Fibroblast of skin of right quadriceps (primary cell): ENCODE data around the gene RNU5B-1.
A peak's percentile ranks its signal among the peaks of the same experiment; 100 is the strongest.

Experiments
- DNase-seq: peaks from one replicate; pipeline ENCODE4 v3.0.0-alpha.2; 2013

RNU5B-1 gene

GRCh38 chr15:65304381-65305149 lies at the start of gene RNU5B-1:
Gene RNU5B-1, plus strand, starts transcription at chr15:65304677.
- DNase-seq: peak; percentile 99

DNA sequence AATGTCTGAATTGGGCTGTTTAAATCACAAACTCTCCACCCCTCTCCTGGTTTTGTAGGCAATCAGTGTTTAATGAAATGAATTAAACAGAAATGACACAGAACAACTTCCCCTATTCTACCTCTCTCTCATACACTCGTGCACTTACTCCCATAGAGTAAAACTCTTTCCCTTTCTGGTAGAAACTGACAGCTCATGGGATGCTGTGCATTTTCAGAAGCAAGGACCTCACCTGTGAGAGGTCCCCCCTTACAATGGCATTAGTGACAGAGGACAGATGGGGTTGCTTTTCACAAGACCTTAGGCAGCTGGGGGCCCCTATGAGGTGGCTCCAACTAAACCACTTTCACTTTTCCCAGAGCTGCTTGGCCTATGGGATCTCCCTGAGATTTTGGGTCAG lies 49.7 kb upstream of the RNU5B-1 start:
- no peak for DNase-seq

GRCh38 chr15:65255486-65256140 lies 48.9 kb upstream of the RNU5B-1 start:
- DNase-seq: no peak

GRCh38 chr15:65258375-65259262 lies 45.9 kb upstream of the RNU5B-1 start:
- DNase-seq: peak; percentile 47

- DNase-seq: no peak
These were observed 45.1 kb upstream of the RNU5B-1 start for GRCh38 chr15:65259367-65259797.

DNA sequence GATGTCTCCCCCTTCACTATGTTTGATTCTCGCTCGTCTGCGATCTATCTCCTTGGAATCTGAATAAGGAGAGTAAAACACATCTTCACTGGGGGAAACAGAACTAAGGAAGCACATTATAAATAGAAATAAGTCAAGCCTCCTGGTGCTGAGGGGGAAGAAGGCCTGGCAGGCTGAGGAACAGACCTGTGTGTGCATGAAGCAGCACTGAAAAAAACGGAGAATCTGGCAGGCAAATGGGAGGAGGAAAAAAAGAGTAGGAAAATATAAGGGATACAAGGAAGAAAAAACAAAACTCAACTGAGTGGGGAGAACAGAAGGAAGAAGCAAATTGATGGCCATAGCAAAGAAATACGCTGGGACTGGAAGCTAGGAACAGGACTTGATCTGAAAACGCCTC lies 43.5 kb upstream of the RNU5B-1 start:
- no peak for DNase-seq

GRCh38 chr15:65263313-65263712 lies 41.2 kb upstream of the RNU5B-1 start:
- DNase-seq: no peak

- DNase-seq: no peak
These were observed 39.5 kb upstream of the RNU5B-1 start for GRCh38 chr15:65264863-65265430.

DNA sequence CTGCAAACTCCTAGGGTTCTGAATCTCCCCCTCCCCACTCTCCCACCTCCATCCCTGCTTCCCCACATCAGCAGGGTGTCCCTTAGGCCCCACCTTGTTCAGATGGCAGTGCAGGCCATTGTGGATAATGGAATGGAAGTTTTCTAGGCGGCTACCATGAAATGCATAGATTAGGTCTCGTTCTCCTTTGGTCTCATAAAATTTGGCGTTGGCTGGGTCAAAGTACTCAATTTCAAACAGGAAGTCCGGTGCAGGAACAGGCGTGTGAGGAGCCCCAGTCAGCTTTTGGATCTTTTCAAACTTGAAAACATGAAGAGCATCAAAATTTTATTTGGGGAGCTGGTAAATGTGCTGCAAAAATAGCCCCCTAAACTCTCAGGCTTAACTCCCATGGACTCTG lies 38.0 kb upstream of the RNU5B-1 start:
- DNase-seq: no peak

GRCh38 chr15:65268411-65268810 lies 36.1 kb upstream of the RNU5B-1 start:
- no peak for DNase-seq

GRCh38 chr15:65270811-65271545 lies 33.5 kb upstream of the RNU5B-1 start:
- DNase-seq: peak; percentile 69

- no peak for DNase-seq
These were observed 29.3 kb upstream of the RNU5B-1 start for GRCh38 chr15:65275104-65275727.

GRCh38 chr15:65275728-65276126 lies 28.8 kb upstream of the RNU5B-1 start:
- DNase-seq: peak; percentile 29

DNA sequence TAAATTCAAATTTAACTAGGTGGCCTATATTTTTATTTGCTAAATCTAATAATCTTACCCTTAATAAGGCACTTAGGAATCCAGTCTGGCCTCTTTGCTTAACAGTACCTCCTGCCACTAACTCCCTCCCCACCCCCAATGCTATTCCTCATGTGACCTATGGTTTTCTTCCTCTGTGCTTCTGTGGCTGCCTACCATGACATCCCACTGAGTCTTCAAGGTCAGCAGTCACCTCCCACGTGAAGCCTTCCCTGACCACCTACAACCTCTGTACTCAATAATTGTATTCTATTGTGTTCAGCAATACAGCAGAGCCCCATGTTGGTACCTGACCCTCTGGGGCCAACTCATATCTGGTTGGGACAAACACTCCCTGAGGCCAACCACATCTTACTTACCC lies 27.5 kb upstream of the RNU5B-1 start:
- no peak for DNase-seq

DNA sequence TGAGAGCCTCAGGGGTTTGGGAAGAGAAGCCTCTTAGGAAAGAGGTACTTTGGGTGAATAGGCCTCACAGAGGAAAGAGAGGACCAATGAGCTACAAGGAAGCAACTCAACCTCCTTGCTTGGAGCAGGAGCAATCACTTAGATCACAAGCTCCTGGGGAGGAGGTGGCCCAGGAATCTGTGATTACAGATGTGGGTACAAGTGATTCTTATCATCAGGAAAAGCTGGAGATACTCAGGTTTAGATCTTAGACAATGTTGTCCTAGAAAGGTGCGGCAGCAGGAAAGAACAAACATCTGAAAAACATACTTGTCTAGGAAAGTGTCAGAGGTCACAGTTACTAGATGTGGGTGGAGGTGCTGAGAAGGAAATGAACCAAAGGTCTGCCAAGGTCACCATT lies 26.0 kb upstream of the RNU5B-1 start:
- no peak for DNase-seq

GRCh38 chr15:65285291-65286068 lies 19.0 kb upstream of the RNU5B-1 start:
- peak; percentile 58 for DNase-seq

DNA sequence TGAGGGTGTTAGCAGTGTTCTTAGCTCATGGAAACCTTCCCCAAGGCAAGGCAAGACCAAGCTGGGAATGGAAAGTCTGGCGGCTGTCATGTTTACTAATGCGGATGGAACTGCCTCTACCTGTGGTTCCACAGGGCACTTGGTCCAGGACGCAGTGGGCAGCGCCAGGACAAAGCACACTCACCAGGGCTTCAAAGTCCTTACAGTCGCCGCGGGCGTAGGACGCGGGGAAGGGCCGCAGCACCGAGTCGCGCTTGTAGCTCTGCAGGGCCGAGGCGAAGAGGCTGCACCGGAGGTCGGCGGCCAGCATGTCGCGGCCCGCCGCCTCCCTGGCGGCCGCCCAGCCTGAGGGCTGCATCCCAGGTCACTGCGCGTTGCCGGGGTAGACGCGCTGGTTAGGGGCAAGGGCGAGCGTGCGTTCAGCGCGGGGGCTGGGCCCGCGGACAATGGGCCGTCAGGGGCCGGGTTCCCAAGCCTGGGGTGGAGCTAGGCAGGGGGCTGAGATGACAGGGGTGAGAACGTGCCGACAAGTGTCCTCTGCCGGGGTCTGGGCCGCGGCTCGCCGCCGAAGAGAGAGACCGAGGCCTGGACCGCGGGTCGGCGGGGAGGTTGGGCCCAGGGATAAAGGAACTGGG lies 18.3 kb upstream of the RNU5B-1 start:
- DNase-seq: no peak

DNA sequence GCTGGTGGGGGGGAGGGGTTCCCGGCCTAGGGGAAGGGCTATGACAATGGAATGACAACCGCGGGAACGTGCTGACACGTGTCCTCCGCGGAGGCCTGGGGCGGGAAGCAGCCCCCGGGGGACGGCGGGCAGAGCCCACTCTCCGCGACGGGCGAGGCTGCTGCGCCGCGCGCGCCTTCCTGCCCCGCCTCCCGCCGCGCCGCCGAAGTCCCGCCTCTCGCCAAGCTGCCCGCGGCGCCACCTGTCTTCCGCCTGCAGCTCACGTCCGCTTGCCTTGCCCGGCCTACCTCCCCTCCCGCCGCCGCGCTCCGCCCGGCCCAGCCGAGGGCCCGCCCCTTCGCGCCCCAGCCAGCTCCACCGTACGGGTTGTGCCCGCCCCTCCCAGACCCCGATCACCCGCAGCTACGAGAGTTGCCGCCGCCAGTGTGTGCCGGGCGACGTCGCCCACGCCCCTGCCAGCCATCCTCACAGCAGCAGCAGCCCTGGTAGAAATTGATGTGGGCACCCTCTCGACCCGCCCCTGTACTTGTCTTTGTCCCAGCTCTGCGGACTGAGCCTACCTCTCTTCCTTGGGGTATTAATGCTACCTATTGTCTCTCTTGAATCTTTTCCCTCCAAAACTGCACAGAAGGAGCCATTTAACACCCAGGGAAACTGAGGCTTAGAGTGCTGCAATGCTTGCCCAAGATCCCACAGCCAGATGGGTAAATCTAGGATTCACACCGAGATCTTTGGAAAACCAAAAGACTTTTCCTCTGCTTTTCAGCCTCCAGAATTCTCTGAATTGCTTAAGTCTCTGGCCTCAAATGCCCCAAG lies 17.6 kb upstream of the RNU5B-1 start, which contains the start of gene PARP16:
Gene PARP16 (minus strand): TSS at position 180 of the 816 bp plus-strand sequence. CDS start 457 bp downstream, outside the sequence.
- peak; percentile 81 for DNase-seq

DNA sequence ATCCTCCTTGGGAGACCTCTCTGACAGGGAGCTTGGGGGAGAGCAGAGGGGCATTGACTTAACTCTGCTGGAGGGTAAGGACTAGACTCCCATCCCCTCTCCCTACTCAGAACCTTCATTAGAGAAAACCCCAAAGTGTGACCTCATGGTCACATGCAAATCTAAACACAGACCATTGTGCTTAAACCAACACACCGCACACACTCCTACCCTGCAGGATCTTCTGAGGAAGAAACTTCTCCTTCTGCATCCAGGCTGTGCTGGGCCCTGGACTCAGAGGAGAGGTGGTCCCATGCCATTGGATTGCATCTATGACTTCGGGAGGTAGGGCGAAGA lies 17.0 kb upstream of the RNU5B-1 start:
- no peak for DNase-seq
